Brain microvascular endothelial cell (primary cell): ENCODE measurements around the gene ENPP1.

Experiments used
- DNase-seq: peaks from one replicate; pipeline ENCODE4 v3.0.0-alpha.2; 2020
- H3K27ac ChIP-seq: fragments of 250-450 bp; sonication (Bioruptor Pico); 2 replicates; pipeline ENCODE4 v1.5.1; 2020; ENCODE audit warnings: mild to moderate bottlenecking, moderate library complexity
- H3K27me3 ChIP-seq: fragments of 250-450 bp; sonication (Bioruptor Pico); replicated peaks from 2 replicates; pipeline ENCODE4 v1.5.1; 2020; ENCODE audit warnings: mild to moderate bottlenecking
- H3K36me3 ChIP-seq: fragments of 250-450 bp; sonication (Bioruptor Pico); replicated peaks from 2 replicates; pipeline ENCODE4 v1.5.1; 2020; ENCODE audit warnings: mild to moderate bottlenecking
- H3K4me3 ChIP-seq: 2 replicates; pipeline ENCODE4 v1.5.1; 2011; ENCODE audit warnings: low read depth, mild to moderate bottlenecking, control low read depth, low read length, moderate library complexity
- in situ Hi-C: cut with HindIII; loops from 2 replicates; pipeline ENCODE4 v1.10.0; 2017; ENCODE audit warnings: low sequenced_read_pairs, low pct_ligation_motif_present
- TF ChIP-seq, protein P1 (sequence below): IDR thresholded peaks from 2 replicates; pipeline ENCODE4 v1.5.1; 2011; ENCODE audit warnings: low read depth, mild to moderate bottlenecking, moderate library complexity, low read length, control low read depth, inconsistent platforms; ENCODE audit errors: missing control alignments

ENPP1 gene

GRCh38 chr6:131862476-131862875 lies 54.7 kb downstream of the ENPP1 start:
- Histone ChIP-seq H3K27ac (no peak overlapping the region), H3K27me3 (no peaks in the 10 kb centered on the region), H3K36me3 (no peaks in the 10 kb centered on the region), H3K4me3 (no peak overlapping the region)
- DNase-seq = no peak
- in situ Hi-C loops = no loop called here
- TF ChIP-seq, protein P1, sequence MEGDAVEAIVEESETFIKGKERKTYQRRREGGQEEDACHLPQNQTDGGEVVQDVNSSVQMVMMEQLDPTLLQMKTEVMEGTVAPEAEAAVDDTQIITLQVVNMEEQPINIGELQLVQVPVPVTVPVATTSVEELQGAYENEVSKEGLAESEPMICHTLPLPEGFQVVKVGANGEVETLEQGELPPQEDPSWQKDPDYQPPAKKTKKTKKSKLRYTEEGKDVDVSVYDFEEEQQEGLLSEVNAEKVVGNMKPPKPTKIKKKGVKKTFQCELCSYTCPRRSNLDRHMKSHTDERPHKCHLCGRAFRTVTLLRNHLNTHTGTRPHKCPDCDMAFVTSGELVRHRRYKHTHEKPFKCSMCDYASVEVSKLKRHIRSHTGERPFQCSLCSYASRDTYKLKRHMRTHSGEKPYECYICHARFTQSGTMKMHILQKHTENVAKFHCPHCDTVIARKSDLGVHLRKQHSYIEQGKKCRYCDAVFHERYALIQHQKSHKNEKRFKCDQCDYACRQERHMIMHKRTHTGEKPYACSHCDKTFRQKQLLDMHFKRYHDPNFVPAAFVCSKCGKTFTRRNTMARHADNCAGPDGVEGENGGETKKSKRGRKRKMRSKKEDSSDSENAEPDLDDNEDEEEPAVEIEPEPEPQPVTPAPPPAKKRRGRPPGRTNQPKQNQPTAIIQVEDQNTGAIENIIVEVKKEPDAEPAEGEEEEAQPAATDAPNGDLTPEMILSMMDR = no peak

- Histone ChIP-seq H3K4me3 (no peak overlapping the region), H3K27ac (no peak overlapping the region), H3K36me3 (no peaks in the 10 kb centered on the region), H3K27me3 (no peaks in the 10 kb centered on the region)
- in situ Hi-C loops = no loop called here
- TF ChIP-seq, protein P1 = no peak
- peak; percentile 38 for DNase-seq
Observed at GRCh38 chr6:131867744-131868143, 59.9 kb downstream of the ENPP1 start.

DNA sequence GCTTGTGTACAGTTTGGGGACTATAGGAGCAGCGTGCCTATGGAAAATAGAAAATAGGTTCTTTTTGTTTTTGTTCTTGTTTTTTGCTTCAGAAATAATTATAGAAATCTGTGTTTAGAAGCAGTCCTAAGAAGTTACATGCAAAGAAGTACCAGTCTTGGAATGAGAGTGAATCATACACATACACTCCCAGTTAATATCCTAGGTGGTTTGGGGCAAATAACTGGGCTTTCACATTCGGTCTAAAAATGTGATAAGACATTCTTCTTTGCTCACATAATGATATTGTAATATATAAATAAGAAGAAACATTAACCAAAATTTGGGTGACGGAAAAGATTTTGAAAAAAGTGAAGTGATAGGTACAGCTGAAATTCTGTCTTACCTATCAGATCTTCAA lies 61.0 kb downstream of the ENPP1 start:
- in situ Hi-C loops = no loop called here
- DNase-seq = peak; percentile 37
- Histone ChIP-seq H3K27ac (peak overlapping the region; percentile 36), H3K27me3 (no peaks in the 10 kb centered on the region), H3K36me3 (no peaks in the 10 kb centered on the region), H3K4me3 (no peak overlapping the region)
- TF ChIP-seq, protein P1 = no peak

DNA sequence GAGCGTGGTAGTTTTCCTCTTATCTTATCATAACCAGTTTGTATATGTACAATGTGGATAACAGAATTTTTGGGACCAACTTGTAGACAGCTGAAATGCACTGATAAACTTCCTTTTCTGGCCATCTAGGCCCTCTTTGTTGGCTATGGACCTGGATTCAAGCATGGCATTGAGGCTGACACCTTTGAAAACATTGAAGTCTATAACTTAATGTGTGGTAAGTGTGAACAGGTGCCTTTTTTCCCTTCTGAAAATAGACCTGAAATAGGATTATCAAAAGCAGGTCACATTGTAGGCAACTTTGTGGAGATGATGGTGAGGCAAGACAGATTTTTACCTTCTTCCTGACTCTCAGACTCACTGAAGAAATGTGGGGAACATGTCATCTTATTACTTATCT lies 67.8 kb downstream of the ENPP1 start:
- Histone ChIP-seq H3K4me3 (no peak overlapping the region), H3K27me3 (no peaks in the 10 kb centered on the region), H3K36me3 (no peaks in the 10 kb centered on the region), H3K27ac (no peak overlapping the region)
- in situ Hi-C loops = no loop called here
- no peak for DNase-seq
- TF ChIP-seq, protein P1 = no peak

DNA sequence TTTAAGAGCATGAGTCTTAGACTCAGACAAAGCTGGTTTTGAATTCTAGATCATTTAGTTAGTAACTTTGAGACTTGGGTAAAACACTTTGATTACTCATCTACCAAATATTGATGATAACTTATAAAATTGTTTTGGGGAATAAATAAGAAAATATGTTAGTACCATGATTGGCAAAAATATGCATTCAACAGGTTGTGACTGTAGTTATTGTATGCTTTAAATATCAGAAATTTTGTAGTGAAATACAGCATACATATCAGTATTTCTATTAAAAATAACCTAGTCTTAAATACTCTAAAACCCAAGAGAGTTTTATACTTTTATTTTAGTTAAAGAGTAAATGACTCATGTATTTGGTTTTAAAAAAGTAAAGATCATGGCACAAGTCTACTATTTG lies 68.7 kb downstream of the ENPP1 start:
- DNase-seq = no peak
- no peak overlapping the region for H3K4me3 ChIP-seq
- TF ChIP-seq, protein P1 = no peak
- no peaks in the 10 kb centered on the region for H3K36me3 ChIP-seq
- H3K27ac ChIP-seq = no peak overlapping the region
- in situ Hi-C loops = no loop called here
- H3K27me3 ChIP-seq = no peaks in the 10 kb centered on the region

GRCh38 chr6:131877999-131878789 lies 70.4 kb downstream of the ENPP1 start:
- Histone ChIP-seq H3K27ac (no peak overlapping the region), H3K36me3 (no peaks in the 10 kb centered on the region), H3K27me3 (no peaks in the 10 kb centered on the region), H3K4me3 (no peak overlapping the region)
- DNase-seq = no peak
- TF ChIP-seq, protein P1 = no peak
- in situ Hi-C loops = no loop called here
